NT2/D1 (cell line): Measurements from ENCODE around the gene MYH9.
"Not testable (repeated sequence)": the region's sequence is repeated elsewhere in the genome, so short reads cannot be mapped to it uniquely, and the experiment has no call there.

ENCODE experiments used
- DNase-seq: peaks from one replicate; pipeline ENCODE4 v3.0.0-alpha.2; 2011; ENCODE audit warnings: low read depth, low spot score
- H3K27me3 ChIP-seq: 2 replicates; pipeline ENCODE4 v1.6.0; 2011; ENCODE audit warnings: mild to moderate bottlenecking; ENCODE audit not compliant: insufficient read length, insufficient read depth
- H3K36me3 ChIP-seq: 2 replicates; pipeline ENCODE4 v1.6.1; 2011; ENCODE audit warnings: mild to moderate bottlenecking, low read length, mixed read lengths; ENCODE audit not compliant: insufficient read depth, insufficient read length
- H3K4me1 ChIP-seq: 2 replicates; pipeline ENCODE4 v1.5.1; 2011; ENCODE audit not compliant: insufficient read depth, insufficient read length
- H3K4me3 ChIP-seq: 2 replicates; pipeline ENCODE4 v1.5.1; 2011; ENCODE audit warnings: low read depth; ENCODE audit not compliant: insufficient read length
- H3K9ac ChIP-seq: 2 replicates; pipeline ENCODE4 v1.6.0; 2011; ENCODE audit warnings: low read depth; ENCODE audit not compliant: insufficient read length
- H3K9me3 ChIP-seq: 2 replicates; pipeline ENCODE4 v1.5.1; 2011; ENCODE audit warnings: mild to moderate bottlenecking, low read length; ENCODE audit not compliant: insufficient read depth
- SUZ12 ChIP-seq: IDR thresholded peaks from 2 replicates; pipeline ENCODE4 v1.6.1; 2011; ENCODE audit not compliant: insufficient read length, insufficient read depth; ENCODE audit errors: extremely low read depth
- YY1 ChIP-seq: IDR thresholded peaks from 2 replicates; pipeline ENCODE4 v1.6.1; 2011; ENCODE audit not compliant: insufficient read length, insufficient read depth
- ZNF274 ChIP-seq: IDR thresholded peaks from 2 replicates; pipeline ENCODE4 v1.6.1; 2011; ENCODE audit warnings: mild to moderate bottlenecking, low read depth, low read length

Gene MYH9

GRCh38 chr22:36258701-36259614, 128.8 kb downstream of the MYH9 start:
- TF ChIP-seq SUZ12: no peak
- no peak for TF ChIP-seq YY1
- no peak for TF ChIP-seq ZNF274
- H3K36me3 ChIP-seq: no peaks in the 10 kb centered on the region
- no peak for DNase-seq
- H3K4me3 ChIP-seq: peak overlapping the region; percentile 4
- H3K9ac ChIP-seq: peak overlapping the region; percentile 56
- peaks cover 2% of the 10 kb centered on the region for H3K4me1 ChIP-seq
- no peaks in the 10 kb centered on the region for H3K27me3 ChIP-seq
- H3K9me3 ChIP-seq: no peaks in the 10 kb centered on the region

GRCh38 chr22:36257948-36258670, 129.7 kb downstream of the MYH9 start:
- H3K9ac ChIP-seq: no peak overlapping the region

GRCh38 chr22:36257308-36257707, 130.5 kb downstream of the MYH9 start:
- H3K27me3 ChIP-seq: no peaks in the 10 kb centered on the region
- H3K4me1 ChIP-seq: peaks cover 2% of the 10 kb centered on the region
- no peaks in the 10 kb centered on the region for H3K9me3 ChIP-seq
- no peak for TF ChIP-seq YY1
- no peak for TF ChIP-seq ZNF274
- TF ChIP-seq SUZ12: no peak
- DNase-seq: no peak
- no peak overlapping the region for H3K4me3 ChIP-seq
- H3K9ac ChIP-seq: no peak overlapping the region
- H3K36me3 ChIP-seq: no peaks in the 10 kb centered on the region

More at GRCh38 chr22:36257948-36258670, 129.7 kb downstream of the MYH9 start:
- Histone ChIP-seq H3K27me3 (no peaks in the 10 kb centered on the region), H3K4me3 (no peak overlapping the region), H3K9me3 (no peaks in the 10 kb centered on the region), H3K4me1 (peaks cover 2% of the 10 kb centered on the region), H3K36me3 (no peaks in the 10 kb centered on the region)
- DNase-seq: no peak
- TF ChIP-seq SUZ12 (no peak), YY1 (no peak), ZNF274 (no peak)

- Histone ChIP-seq H3K4me3 (no peak overlapping the region), H3K9ac (no peak overlapping the region), H3K9me3 (no peaks in the 10 kb centered on the region), H3K36me3 (no peaks in the 10 kb centered on the region), H3K27me3 (no peaks in the 10 kb centered on the region), H3K4me1 (peaks cover 7% of the 10 kb centered on the region)
- no peak for TF ChIP-seq SUZ12
- TF ChIP-seq YY1: no peak
- TF ChIP-seq ZNF274: no peak
- DNase-seq: no peak
Measured at GRCh38 chr22:36256478-36256877, 131.3 kb downstream of the MYH9 start.

- H3K4me3 ChIP-seq, DNase-seq, H3K9me3 ChIP-seq, H3K4me1 ChIP-seq, H3K36me3 ChIP-seq, H3K27me3 ChIP-seq, H3K9ac ChIP-seq: not testable (repeated sequence)
Measured at GRCh38 chr22:36255572-36255971, 132.2 kb downstream of the MYH9 start.

GRCh38 chr22:36253523-36254490, 134.0 kb downstream of the MYH9 start:
- H3K27me3 ChIP-seq: no peaks in the 10 kb centered on the region
- no peak overlapping the region for H3K9ac ChIP-seq
- H3K9me3 ChIP-seq: no peaks in the 10 kb centered on the region
- H3K4me1 ChIP-seq: peaks cover 6% of the 10 kb centered on the region
- no peak for DNase-seq
- TF ChIP-seq YY1 (no peak), ZNF274 (no peak), SUZ12 (no peak)
- H3K36me3 ChIP-seq: no peaks in the 10 kb centered on the region
- H3K4me3 ChIP-seq: no peak overlapping the region
